Neural cell (in vitro differentiated cells): ENCODE measurements around the gene ZBTB7C. TPM values are rescaled to one million over a fixed set of nuclear protein-coding genes. Genes with fewer than 3 reads are reported as not detected.

Source experiments
- H2AFZ ChIP-seq: fragments of 200-600, 300-800 bp; sonication (generic), shearing (Covaris generic); 2 replicates; pipeline ENCODE4 v1.6.0; 2014; ENCODE audit warnings: low read depth, mild to moderate bottlenecking, antibody characterized with exemption, low read length, moderate library complexity
- H3F3A ChIP-seq: fragments of 200-600 bp; shearing (Covaris generic); 2 replicates; pipeline ENCODE4 v1.6.1; 2016; ENCODE audit warnings: mild to moderate bottlenecking, moderate library complexity, mixed read lengths, antibody characterized with exemption, low read length; ENCODE audit not compliant: insufficient read depth, poor library complexity, severe bottlenecking
- H3K27ac ChIP-seq: fragments of 200-600, 300-800 bp; sonication (generic), shearing (Covaris generic); 2 replicates; pipeline ENCODE4 v1.5.1; 2014; ENCODE audit warnings: mild to moderate bottlenecking, low read length, moderate library complexity
- H3K27me3 ChIP-seq: fragments of 300-800, 200-600 bp; sonication (generic), shearing (Covaris generic); 2 replicates; pipeline ENCODE4 v1.6.0; 2014; ENCODE audit warnings: mild to moderate bottlenecking, low read depth, low read length, moderate library complexity; ENCODE audit not compliant: insufficient read depth
- H3K36me3 ChIP-seq: fragments of 300-800, 200-600 bp; sonication (generic), shearing (Covaris generic); 2 replicates; pipeline ENCODE4 v1.5.1; 2014; ENCODE audit warnings: mild to moderate bottlenecking, antibody characterized with exemption, low read length, moderate library complexity; ENCODE audit not compliant: insufficient read depth
- H3K4me2 ChIP-seq: fragments of 300-800, 200-600 bp; sonication (generic), shearing (Covaris generic); 2 replicates; pipeline ENCODE4 v1.6.0; 2014; ENCODE audit warnings: mild to moderate bottlenecking, low read length
- H3K4me3 ChIP-seq: fragments of 300-800, 200-600 bp; sonication (generic), shearing (Covaris generic); 2 replicates; pipeline ENCODE4 v1.5.1; 2014; ENCODE audit warnings: mild to moderate bottlenecking, low read length, moderate library complexity
- H3K79me2 ChIP-seq: fragments of 200-600 bp; shearing (Covaris generic); replicated peaks from 2 replicates; pipeline ENCODE4 v1.6.0; 2014; ENCODE audit warnings: mild to moderate bottlenecking, low read length, moderate library complexity; ENCODE audit not compliant: insufficient read depth
- H3K9ac ChIP-seq: fragments of 300-800, 200-600 bp; sonication (generic), shearing (Covaris generic); 2 replicates; pipeline ENCODE4 v1.6.1; 2016; ENCODE audit warnings: mild to moderate bottlenecking, low read length, mixed read lengths
- H3K9me2 ChIP-seq: fragments of 200-600 bp; shearing (Covaris generic); 2 replicates; pipeline ENCODE4 v1.6.1; 2016; ENCODE audit warnings: mild to moderate bottlenecking, low read length, mixed read lengths; ENCODE audit not compliant: insufficient read depth
- H3K9me3 ChIP-seq: fragments of 200-600, 300-800 bp; sonication (generic), shearing (Covaris generic); 2 replicates; pipeline ENCODE4 v1.6.1; 2016; ENCODE audit warnings: mild to moderate bottlenecking, mixed run types, low read length, moderate library complexity, mixed read lengths
- H4K20me1 ChIP-seq: fragments of 200-600 bp; shearing (Covaris generic); 2 replicates; pipeline ENCODE4 v1.6.1; 2016; ENCODE audit warnings: mild to moderate bottlenecking, mixed run types; ENCODE audit not compliant: insufficient read depth
- EP300 ChIP-seq: fragments of 450-650 bp; conservative IDR thresholded peaks from 2 replicates; pipeline ENCODE4 v1.6.1; 2014; ENCODE audit warnings: antibody characterized with exemption, mild to moderate bottlenecking, moderate library complexity; ENCODE audit not compliant: poor library complexity, severe bottlenecking
- EZH2 ChIP-seq: fragments of 200-600, 300-800 bp; shearing (Covaris generic), sonication (generic); IDR thresholded peaks from 2 replicates; pipeline ENCODE4 v1.6.1; 2014; ENCODE audit warnings: antibody characterized with exemption, low read length, borderline replicate concordance, mild to moderate bottlenecking; ENCODE audit not compliant: insufficient read depth, poor library complexity, severe bottlenecking
- MXI1 ChIP-seq: fragments of 450-650 bp; conservative IDR thresholded peaks from 2 replicates; pipeline ENCODE4 v1.6.1; 2014; ENCODE audit warnings: antibody characterized with exemption, mild to moderate bottlenecking; ENCODE audit not compliant: poor library complexity, severe bottlenecking
- POLR2AphosphoS5 ChIP-seq: IDR thresholded peaks from 2 replicates; pipeline ENCODE4 v1.6.1; 2012
- RAD21 ChIP-seq: fragments of 450-650 bp; conservative IDR thresholded peaks from 2 replicates; pipeline ENCODE4 v1.6.1; 2014; ENCODE audit warnings: antibody characterized with exemption, mild to moderate bottlenecking, moderate library complexity
- SMC3 ChIP-seq: fragments of 450-650 bp; conservative IDR thresholded peaks from 2 replicates; pipeline ENCODE4 v1.6.1; 2014; ENCODE audit warnings: antibody characterized with exemption, mild to moderate bottlenecking, moderate library complexity; ENCODE audit not compliant: poor library complexity
- TAF1 ChIP-seq: IDR thresholded peaks from 2 replicates; pipeline ENCODE4 v1.6.1; 2012; ENCODE audit warnings: low read depth
- polyA plus RNA-seq: library from polyadenylated mRNA; depleted of rRNA; stranded (reverse); fragments of >200 nt; gene quantifications from 2 replicates; pipeline ENCODE4 v1.2.3, GENCODE V29; 2014
- TF ChIP-seq, protein P1 (sequence below): IDR thresholded peaks from 2 replicates; pipeline ENCODE4 v1.6.1; 2012; ENCODE audit warnings: borderline replicate concordance
- TF ChIP-seq, protein P2 (sequence below): fragments of 450-650 bp; IDR thresholded peaks from 2 replicates; pipeline ENCODE4 v1.5.1; 2014; ENCODE audit warnings: antibody characterized with exemption, mild to moderate bottlenecking, moderate library complexity; ENCODE audit not compliant: poor library complexity, severe bottlenecking

The ZBTB7C gene
- polyA plus RNA-seq, 1 donor from 2014 or later, result 2.4 TPM

- no peak overlapping the region for H2AFZ ChIP-seq
- no peaks in the 10 kb centered on the region for H3F3A ChIP-seq
- H4K20me1 ChIP-seq, result no peaks in the 10 kb centered on the region
- H3K4me2 ChIP-seq, result no peak overlapping the region
- H3K79me2 ChIP-seq, result no peaks in the 10 kb centered on the region
- H3K9me2 ChIP-seq, result no peaks in the 10 kb centered on the region
- no peaks in the 10 kb centered on the region for H3K36me3 ChIP-seq
- no peak overlapping the region for H3K4me3 ChIP-seq
- no peaks in the 10 kb centered on the region for H3K27me3 ChIP-seq
- no peaks in the 10 kb centered on the region for H3K9me3 ChIP-seq
- no peak overlapping the region for H3K27ac ChIP-seq
- TF ChIP-seq TAF1 (no peak), RAD21 (no peak), EZH2 (no peak), POLR2AphosphoS5 (no peak), SMC3 (no peak), MXI1 (no peak), EP300 (no peak)
- TF ChIP-seq, protein P1, sequence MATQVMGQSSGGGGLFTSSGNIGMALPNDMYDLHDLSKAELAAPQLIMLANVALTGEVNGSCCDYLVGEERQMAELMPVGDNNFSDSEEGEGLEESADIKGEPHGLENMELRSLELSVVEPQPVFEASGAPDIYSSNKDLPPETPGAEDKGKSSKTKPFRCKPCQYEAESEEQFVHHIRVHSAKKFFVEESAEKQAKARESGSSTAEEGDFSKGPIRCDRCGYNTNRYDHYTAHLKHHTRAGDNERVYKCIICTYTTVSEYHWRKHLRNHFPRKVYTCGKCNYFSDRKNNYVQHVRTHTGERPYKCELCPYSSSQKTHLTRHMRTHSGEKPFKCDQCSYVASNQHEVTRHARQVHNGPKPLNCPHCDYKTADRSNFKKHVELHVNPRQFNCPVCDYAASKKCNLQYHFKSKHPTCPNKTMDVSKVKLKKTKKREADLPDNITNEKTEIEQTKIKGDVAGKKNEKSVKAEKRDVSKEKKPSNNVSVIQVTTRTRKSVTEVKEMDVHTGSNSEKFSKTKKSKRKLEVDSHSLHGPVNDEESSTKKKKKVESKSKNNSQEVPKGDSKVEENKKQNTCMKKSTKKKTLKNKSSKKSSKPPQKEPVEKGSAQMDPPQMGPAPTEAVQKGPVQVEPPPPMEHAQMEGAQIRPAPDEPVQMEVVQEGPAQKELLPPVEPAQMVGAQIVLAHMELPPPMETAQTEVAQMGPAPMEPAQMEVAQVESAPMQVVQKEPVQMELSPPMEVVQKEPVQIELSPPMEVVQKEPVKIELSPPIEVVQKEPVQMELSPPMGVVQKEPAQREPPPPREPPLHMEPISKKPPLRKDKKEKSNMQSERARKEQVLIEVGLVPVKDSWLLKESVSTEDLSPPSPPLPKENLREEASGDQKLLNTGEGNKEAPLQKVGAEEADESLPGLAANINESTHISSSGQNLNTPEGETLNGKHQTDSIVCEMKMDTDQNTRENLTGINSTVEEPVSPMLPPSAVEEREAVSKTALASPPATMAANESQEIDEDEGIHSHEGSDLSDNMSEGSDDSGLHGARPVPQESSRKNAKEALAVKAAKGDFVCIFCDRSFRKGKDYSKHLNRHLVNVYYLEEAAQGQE, result no peak
- TF ChIP-seq, protein P2, sequence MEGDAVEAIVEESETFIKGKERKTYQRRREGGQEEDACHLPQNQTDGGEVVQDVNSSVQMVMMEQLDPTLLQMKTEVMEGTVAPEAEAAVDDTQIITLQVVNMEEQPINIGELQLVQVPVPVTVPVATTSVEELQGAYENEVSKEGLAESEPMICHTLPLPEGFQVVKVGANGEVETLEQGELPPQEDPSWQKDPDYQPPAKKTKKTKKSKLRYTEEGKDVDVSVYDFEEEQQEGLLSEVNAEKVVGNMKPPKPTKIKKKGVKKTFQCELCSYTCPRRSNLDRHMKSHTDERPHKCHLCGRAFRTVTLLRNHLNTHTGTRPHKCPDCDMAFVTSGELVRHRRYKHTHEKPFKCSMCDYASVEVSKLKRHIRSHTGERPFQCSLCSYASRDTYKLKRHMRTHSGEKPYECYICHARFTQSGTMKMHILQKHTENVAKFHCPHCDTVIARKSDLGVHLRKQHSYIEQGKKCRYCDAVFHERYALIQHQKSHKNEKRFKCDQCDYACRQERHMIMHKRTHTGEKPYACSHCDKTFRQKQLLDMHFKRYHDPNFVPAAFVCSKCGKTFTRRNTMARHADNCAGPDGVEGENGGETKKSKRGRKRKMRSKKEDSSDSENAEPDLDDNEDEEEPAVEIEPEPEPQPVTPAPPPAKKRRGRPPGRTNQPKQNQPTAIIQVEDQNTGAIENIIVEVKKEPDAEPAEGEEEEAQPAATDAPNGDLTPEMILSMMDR, result no peak
- no peak overlapping the region for H3K9ac ChIP-seq
Measured at GRCh38 chr18:48072428-48073204, 336.6 kb downstream of the ZBTB7C start.

- Histone ChIP-seq H2AFZ (no peak overlapping the region), H4K20me1 (no peaks in the 10 kb centered on the region), H3F3A (no peaks in the 10 kb centered on the region), H3K9me3 (no peaks in the 10 kb centered on the region), H3K9me2 (no peaks in the 10 kb centered on the region), H3K27me3 (no peaks in the 10 kb centered on the region), H3K4me3 (no peak overlapping the region), H3K27ac (no peak overlapping the region), H3K79me2 (no peaks in the 10 kb centered on the region), H3K9ac (no peak overlapping the region), H3K36me3 (no peaks in the 10 kb centered on the region), H3K4me2 (no peak overlapping the region)
- TF ChIP-seq MXI1 (no peak), EZH2 (no peak), TAF1 (no peak), SMC3 (no peak), RAD21 (no peak), EP300 (no peak), POLR2AphosphoS5 (no peak)
- TF ChIP-seq, protein P1, result no peak
- TF ChIP-seq, protein P2, result no peak
Measured at GRCh38 chr18:48068916-48069445, 340.2 kb downstream of the ZBTB7C start.
